Measurements from ENCODE around the gene KLHL5.
A peak's percentile ranks its signal among the peaks of the same experiment; 100 is the strongest.

The KLHL5 gene

DNA sequence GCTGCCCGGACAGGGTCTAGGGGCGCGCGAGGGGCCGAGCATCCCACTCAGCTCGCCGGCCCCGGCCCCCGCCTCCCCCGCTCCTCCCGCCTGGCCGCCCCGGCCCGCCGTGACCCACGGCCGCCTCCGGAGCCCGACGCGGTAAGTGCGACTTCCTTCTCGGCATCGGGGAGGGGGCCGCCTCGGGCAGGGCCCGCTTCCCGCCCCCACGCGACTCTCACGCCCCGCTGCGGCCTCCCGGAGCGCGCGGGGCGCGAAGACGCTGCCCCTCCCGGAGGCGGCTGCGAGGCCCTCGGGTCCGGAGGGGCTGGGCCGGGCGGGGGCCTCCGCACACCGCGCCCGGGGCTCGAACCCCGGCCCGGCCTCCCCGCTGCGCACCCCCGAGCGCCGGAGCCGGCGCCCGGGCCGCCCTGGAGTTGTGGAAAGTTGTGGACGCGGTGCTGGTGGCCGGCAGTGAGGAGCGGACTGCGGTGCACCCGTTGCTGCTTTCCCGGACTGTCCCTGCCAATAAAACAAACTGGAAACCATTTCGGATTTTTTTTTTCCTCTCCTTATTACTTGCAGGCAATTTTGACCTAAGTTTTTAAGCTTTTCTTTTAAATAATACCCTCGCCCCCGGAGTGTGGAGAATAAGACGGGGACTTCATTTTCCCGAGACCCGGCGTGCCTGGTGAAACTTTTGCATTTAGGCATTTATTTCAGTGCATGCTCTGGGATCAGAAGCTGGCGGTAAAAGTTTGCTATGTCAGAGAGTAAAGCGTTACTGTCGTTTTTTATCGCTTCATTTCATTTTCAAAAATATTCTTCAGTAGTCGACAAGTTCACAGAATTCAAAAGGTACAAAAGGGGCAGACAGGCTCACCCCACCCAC, 16.8 kb upstream of the KLHL5 start:
- peak in 1 of 4 experiments; percentile 12 for DNase-seq

DNA sequence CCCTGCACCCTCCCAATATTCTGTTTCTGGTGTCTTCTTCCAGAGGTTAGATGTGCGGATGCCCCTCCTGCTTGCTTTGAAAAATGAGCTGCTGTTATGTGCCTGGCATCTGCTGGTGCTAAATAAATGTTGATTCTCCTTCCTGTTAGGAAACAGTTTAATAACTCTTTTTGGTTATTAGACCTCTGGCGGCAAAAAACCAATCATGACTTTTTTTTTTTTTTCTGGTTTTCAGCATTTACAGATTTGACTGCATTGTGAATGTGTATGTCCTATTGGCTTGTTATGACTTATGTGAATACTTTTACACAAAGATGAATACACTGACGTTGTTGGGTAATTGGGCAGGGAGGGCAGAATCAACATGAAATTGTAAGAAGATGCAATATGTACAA, 16.2 kb upstream of the KLHL5 start:
- no peak for DNase-seq

DNA sequence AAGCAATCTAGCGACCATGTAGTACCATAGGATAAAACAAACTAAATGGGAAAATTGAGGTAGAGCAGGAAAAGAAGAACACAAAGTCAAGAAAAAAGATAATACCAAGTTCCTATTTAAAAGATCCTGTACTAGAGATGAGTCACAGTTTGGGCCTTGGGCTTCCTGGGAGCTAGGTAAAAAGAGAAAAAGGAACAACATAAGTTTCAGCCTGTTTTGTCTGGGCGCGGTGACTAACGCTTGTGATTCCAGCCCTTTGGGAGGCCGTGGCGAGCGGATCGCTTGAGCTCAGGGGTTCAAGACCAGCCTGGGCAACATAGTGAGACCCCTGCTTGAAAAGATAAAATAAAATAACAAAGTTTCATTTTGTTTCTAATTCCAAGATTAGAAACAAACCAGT, 15.8 kb upstream of the KLHL5 start:
- DNase-seq = no peak

DNA sequence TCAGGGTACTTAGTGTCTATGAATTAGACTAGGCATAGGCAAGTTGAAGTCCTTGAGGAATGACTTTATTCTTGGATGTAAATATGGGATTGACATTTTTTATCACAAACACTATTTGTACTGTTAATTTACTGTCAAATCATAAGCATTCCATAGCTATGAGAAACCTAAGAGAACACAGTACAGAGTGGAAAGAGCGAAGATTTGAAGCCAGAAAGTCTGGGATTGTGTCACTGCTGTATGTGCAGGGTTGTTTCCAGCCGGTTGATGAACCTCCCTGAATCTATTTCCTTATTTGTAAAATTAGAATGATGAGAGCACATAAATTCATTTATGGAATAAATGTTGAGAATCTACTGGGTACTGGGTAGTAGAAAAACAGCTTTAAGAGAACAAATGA, 14.4 kb upstream of the KLHL5 start:
- no peak for DNase-seq

DNA sequence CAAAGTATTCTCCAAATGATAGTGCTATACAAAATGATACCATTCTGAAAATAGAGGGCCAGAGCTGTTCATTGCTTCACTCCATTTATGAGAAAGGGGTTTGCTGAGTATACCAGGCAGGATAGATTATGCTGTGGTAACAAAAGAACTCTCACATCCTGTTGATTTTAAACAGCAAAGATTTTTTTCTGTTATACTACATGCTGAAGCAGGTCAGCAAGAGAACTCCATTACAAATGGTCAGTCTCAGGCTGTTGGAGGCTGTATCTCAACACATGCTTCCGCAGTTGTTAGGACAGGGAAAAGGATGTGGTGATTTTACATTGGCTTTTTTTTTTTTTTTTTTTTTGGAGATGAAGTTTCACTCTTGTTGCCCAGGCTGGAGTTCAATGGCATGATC, 13.7 kb upstream of the KLHL5 start:
- no peak for DNase-seq

DNA sequence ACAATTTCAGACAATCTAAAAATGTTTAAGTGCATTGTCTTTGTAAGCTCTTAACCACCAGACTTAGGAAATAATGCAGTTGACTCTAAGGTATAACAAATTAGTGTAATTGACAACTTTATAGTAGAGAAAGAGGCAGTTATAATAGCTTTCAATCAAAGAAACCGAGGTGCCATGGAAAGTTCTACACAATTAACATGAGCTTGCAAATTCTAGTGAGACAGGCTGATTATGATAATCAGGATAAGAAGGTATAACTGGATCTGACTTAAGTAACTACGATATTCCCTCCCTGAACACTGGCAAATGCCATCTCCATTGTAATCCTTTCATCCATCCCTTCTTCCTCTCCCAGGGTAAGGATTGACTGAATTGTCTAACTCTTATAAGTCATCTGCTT, 11.4 kb upstream of the KLHL5 start:
- no peak for DNase-seq

DNA sequence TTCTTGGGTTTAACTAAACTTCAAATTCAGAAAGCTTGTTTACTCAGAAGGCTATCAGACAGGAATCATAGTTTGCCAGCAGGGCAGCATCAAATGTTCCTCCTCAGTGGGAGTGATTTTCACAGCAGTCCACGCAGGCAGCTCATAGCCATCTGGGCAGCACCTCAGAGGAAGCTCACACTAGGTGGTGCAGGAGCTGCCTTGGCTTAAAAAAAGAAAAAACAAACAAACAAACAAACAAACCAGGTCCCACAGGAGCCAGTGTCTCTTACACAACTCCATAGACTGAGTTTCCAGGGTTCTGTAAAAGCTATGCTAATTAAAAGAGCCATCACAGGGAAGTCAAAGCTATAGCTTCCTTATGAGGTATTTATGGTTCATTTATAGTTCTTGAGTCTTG, 10.5 kb upstream of the KLHL5 start:
- no peak for DNase-seq

DNA sequence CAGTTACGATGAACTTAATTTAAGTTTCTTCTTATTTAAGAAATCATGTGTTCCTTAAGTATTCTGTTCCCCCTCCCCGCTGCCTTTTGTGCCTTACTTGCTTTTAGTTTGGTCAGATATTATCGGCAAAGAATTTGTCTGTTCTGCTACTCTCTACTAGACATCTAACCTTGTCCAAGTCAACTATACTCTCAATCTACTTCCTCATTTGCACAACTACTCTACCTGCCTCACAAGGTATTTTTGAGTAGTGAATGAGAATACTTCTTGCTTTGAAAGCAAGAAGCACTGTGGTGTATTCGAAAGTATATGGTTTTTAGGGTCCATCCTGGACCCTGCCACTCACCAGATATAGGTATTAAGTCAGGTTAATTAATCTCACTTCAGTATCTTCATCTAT, 8.0 kb upstream of the KLHL5 start:
- no peak for DNase-seq

DNA sequence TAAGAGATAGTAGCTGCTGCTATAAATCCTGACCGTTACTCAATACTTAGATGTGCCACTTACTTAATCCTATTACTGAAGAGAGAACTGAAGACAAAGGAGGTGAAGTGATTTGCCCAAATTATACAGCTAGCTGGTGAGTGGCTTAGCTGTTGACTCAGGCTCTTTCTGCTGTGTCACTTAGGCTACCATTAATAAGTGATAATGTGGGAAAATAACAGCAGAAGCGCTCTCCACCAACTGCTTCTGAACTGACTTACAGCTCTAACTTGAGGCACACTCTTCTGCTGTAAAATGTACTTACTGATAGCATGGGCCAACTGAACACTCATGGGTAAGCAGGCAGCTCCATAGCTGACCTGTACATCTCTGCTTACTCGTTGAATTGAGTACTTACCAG, 7.5 kb upstream of the KLHL5 start:
- no peak for DNase-seq

DNA sequence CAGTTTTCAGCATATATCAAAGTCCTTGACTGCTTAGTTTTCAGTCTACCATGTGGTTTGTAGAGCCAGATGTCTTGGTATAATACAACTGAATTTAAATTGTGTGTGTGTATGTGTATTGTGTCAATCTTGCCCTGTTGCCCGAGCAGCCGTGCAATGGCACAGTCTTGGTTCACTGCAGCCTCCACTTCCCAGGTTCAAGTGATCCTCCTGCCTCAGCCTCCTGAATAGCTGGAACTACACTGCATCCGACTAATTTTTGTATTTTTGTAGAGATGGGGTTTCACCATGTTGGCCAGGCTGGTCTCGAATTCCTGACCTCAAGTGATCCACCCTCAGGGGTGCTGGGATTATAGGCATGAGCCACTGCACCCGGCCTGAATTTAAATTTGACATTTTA, 6.0 kb upstream of the KLHL5 start:
- DNase-seq = no peak

DNA sequence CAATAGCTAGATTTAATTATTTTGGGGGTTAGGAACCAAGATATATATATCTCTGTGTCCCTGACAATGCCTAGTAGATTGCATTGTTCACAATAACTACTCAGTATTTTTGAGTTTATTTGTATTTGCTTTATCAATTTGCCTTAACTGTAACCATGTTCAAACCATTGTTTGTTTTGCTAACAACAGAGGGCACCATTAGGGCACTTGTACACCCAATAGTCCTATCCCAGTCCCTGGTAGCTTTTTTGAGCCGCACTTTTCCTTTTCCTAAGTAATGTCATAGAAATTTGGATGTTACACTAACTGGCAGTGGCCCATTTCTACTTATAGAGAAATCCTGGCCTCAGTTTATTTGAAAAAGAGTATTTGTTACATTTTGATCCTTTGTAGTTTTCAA, 575 bp upstream of the KLHL5 start:
- no peak for DNase-seq

DNA sequence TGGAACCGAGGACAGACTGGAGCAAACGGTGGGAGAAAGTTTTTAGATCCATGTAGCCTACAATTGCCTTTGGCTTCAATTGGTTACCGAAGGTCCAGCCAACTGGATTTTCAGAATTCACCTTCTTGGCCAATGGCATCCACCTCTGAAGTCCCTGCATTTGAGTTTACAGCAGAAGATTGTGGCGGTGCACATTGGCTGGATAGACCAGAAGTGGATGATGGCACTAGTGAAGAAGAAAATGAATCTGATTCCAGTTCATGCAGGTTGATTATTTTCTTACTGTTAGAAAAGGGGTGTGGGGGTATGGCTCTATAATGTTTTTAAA, 702 bp downstream of the KLHL5 start:
- no peak for DNase-seq

DNA sequence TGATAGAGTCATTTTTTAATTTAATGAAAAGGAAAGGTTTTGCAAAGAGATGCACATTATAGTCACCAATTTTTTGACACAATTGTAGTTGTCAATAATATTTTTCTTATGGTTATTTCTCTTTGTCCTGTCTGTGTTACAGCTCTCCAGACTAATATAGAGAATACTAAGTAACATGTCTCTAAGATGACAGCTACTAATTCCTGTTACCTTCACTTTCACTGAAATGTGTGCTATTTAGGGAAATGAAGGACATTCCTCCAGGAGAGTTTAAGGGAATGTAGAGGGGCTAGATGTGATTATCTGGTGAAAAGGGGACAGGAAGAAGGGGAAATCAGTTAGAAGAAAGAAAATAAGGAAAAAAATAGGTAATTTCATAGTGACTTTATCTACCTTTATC, 1.4 kb downstream of the KLHL5 start:
- no peak for DNase-seq

DNA sequence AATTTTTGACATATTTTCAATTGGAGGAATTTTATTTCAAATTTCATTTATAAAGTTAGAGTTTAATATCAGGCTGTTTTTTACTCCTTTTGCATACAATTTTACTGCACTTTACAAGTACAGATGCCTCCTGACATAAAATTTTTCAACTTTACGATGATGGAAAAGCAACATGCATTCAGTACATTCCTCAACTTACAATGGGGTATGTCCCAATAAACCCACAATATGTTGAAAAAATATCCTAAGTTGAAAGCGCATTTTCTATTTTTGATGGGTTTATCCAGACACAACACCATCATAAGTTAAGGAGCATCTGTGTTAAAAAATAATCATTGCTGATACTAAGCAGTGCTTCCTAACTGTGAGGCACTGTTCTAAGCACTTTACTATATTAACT, 4.3 kb downstream of the KLHL5 start:
- DNase-seq = no peak

DNA sequence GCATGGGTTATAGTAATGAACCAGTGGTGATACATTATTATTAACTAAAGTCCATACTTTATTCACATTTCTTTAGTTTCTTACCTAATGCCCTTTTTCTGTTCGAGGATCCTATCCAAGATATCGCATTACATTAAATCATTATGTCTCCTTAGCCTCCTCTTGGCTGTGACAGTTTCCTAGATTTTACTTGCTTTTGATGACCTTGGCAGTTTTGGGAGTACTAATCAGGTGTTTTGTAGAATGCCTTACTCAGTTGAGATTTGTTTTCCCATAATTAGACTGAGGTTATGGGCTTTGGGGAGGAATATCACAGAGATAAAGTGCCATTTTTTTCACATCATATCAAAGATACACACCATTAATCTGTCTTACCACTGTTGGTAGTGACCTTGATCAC, 5.0 kb downstream of the KLHL5 start:
- DNase-seq = no peak

DNA sequence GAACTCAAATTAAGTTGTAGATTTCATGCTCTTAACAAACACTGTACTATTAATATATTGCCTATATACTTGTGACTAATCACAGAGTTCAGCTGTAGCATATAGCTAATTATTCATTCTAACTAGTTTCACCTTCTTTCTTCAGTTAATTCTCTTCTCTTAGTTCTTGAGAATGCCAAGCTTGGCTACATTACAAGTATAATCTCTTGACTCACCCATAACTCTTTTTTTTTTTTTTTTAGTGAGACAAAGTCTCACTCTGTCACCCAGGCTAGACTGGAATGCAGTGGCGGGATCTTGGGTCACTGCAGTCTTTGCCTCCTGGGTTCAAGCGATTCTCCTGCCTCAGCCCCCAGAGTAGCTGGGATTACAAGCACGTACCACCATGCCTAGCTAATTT, 5.4 kb downstream of the KLHL5 start:
- DNase-seq = no peak

DNA sequence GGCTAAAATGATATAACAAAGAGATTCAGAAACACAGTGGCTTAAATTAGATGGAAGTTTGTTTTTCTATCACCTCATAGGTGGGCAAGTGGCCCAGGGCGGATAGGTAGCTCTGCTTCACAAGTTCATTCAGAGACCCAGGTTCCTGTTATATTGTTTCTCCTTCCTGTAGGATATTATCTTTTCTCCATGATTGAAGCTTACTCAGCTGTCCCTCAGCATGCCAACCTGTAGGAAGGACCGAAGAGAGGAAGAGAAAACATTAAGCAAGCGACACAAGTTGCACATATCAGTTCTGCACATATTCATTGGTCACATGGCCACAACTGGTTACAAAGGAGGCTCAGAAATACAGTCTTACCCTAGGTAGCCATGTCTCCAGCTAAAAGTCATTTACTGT, 6.9 kb downstream of the KLHL5 start:
- no peak for DNase-seq

DNA sequence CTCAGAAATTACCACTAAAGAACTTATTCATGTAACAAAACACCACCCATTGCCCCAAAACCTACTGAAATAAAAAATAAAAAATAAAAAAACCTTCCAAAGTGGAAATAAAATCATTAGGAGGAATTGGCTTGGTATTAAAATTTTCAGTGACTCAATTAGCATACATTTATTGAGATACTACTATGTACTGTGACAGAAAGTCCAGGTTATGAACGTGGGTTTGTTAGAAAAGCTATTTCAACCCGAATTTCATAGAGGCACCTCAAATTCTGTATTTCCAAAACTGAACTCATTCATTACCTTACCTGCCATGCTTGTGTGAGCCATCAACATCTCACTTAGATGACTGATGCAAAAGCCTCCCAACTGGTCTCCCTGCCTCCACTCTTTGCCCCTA, 16.8 kb downstream of the KLHL5 start:
- DNase-seq = no peak

DNA sequence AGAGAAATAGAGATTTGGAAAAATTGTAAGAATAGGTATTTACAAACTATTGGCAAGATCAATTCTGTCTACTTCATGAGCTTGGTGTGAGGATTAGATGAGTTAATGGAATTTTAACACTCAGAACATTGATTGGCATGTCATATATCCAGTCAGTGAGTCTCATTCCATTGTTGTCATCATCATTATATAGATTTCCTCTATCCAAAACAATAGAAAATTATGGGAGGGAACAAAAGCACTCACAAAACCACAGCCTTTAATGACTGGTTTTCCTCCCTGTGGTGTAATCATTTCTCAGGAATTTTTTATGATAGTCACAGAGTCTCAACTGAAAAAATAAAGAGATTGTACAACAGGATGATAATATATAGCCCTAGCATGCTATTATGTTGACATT, 21.1 kb downstream of the KLHL5 start:
- no peak for DNase-seq

DNA sequence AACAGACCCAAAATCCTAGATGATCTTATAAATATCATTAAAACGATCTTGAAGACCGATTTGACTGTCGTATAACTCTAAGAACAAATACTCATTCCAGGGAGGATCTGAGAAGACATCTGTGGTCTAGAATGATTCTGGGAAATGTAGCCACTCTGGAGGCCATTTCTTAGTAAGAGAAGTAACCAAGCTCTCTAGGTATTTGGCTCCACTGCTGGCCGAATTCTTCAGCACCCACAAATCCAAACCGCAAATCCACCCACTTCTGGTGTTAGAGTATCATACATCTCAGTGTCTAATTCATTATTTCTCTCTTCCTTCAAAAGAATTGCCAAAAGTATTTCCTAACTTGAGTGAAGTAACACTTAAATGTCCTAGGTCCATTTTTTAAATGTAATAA, 23.9 kb downstream of the KLHL5 start:
- no peak for DNase-seq

DNA sequence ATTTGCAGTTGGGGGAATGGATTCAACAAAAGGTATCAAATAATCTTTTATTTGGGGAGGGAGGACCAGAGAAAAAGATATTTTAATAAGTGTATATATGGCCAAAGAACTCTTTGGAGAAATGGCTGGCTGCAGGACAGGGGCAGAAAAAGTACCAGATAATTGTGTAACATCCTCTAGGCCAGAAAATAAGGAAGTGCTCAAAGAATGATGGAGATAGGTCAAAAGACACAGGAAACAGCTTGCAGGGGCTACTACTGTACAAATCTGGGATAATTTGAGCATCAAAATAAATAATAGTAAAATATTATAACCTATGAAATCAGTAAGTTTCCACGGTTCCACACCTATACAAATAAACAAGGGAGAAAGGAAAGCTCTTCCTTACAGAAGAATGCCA, 34.8 kb downstream of the KLHL5 start:
- DNase-seq = no peak

DNA sequence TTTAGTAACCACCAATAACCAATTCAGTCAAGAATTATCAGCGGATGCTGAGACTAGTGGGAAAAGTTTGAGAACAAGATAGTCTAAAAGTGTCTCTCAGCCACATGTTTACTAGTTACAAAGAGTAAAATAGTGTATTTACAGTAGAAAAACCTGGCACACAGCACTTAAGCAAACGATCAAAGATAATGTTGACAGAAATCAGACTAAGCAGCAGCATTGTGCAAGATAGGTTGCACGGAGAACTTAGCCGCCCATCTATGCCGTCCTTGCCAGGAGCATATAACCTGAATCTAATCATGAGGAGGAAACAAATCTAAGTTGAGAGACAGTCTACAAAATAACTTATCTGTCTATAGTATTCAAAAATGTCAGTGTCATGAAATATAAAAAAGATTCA, 35.3 kb downstream of the KLHL5 start:
- no peak for DNase-seq

DNA sequence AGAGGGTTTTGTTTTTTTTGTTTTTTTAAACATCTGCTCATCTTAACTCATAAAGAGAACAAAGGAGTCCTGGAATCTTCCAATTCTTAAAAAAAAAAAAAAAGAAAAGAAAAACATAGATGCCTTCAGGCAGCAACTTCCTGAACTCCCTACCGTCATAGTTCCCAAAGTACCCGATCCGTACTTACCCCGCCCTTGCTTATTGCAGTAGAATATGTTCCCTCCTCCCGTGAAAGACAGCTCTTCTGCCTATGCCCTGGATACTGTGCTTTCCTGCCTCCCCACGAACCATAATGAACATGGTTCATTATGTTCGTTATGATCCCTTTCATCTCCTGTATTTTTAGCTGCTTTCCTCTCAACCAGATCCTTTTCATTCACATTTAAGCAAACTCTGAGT, 40.3 kb downstream of the KLHL5 start:
- no peak for DNase-seq

DNA sequence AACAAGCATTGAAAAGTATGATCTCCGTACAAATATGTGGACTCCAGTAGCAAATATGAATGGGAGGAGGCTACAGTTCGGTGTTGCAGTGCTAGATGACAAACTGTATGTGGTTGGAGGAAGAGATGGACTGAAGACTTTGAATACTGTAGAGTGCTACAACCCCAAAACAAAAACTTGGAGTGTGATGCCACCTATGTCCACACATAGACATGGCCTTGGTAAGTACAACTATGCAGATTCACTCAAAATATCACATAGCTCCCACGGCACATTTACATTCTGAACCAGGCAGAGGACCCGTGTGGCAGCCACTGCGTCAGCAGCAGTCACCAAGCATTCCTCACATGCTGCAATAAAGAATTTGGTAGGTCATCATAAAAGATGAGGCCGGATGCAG, 41.3 kb downstream of the KLHL5 start:
- no peak for DNase-seq

DNA sequence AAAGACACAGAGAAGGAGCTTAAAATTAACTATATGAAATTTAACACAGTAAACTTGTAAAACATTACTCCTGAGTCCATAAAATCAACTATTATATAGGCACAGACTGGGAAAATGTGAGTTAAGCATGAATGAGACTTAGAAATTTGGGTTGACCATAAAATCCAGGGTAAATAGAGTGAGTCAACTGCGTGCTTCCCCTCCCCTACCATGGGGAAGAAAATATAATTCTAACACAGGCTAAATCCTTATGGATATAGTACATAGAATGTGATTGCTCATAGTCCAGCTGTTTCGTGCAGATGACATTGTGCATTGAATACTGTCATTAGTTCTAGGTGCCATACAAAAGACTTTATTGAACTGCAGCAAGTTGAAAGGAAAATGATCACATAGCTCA, 42.2 kb downstream of the KLHL5 start:
- no peak for DNase-seq

DNA sequence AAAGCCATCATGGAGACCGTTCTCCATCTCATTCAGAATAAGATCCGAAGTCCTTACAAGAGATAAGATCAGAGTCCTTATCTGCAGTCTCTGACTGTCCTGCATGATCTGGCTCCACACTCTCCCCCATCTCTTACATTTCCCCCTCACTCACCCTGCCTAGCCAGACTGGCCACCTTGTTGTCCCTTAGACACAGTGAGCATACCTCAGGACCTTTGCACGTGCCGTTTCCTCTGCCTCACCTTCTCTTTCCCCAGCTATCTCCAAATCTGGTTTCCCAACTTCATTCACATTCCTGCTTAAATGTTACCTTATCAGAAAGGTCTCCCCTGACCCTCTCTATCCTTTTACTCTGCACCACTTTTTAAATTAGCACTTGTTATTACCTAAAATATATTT, 44.0 kb downstream of the KLHL5 start:
- no peak for DNase-seq

Data from activated CD4-positive, CD25-positive, alpha-beta regulatory T cell (primary cell).